K562 (cell line): ENCODE data around the gene OPA3. TPM values are rescaled to one million over a fixed set of nuclear protein-coding genes. Genes with fewer than 3 reads are reported as not detected.
A peak's percentile ranks its signal among the peaks of the same experiment; 100 is the strongest.

ENCODE experiments used
- ELF4 ChIP-seq: fragments of 450-650 bp; formaldehyde crosslinking; IDR thresholded peaks from 2 replicates; pipeline ENCODE4 v1.4.0; 2022; ENCODE audit warnings: missing genetic modification characterization
- ETV6 ChIP-seq, 3 experiments: fragments of 150-350 bp in 1 of 3; sonication (generic) in 1 of 3; formaldehyde crosslinking in 1 of 3; IDR thresholded peaks; 2 replicates each; pipeline versions ENCODE4 v1.6.1 to v1.8.0; 2014 to 2022; ENCODE audit warnings: borderline replicate concordance in 2 of 3, low read depth in 2 of 3, antibody characterized with exemption in 1 of 3, low read length in 1 of 3, mild to moderate bottlenecking in 1 of 3, missing genetic modification reagents in 1 of 3
- polyA plus RNA-seq, 8 experiments: library from polyadenylated mRNA; depleted of rRNA in 4 of 8; stranded (reverse) in 5 of 8; unstranded in 3 of 8; fragments of >200 nt; fragmentation: Nextera tagmentation in 2 of 8; fragmentation: Illumina TruSeq in 1 of 8; extraction: Ambion mirVana in 2 of 8; extraction: Trizol in 1 of 8; gene quantifications; 2 replicates each; pipeline versions ENCODE4 v1.2.1 to v1.2.3, GENCODE V29; 2011 to 2014; ENCODE audit warnings: inconsistent platforms in 1 of 8, missing spikeins in 1 of 8
- total RNA-seq, 7 experiments: library from RNA; depleted of rRNA in 6 of 7; stranded (reverse); fragments of >200 nt in 6 of 7; fragmentation: Illumina TruSeq in 2 of 7; extraction: Trizol in 2 of 7; gene quantifications; 2 replicates each; pipeline versions ENCODE4 v1.2.1 to v1.2.3, GENCODE V29; 2011 to 2021; ENCODE audit warnings: low replicate concordance in 1 of 7
- TF ChIP-seq, protein P1 (sequence below), 2 experiments: fragments of 450-650 bp; formaldehyde crosslinking in 1 of 2; IDR thresholded peaks; 2 replicates each; pipeline versions ENCODE4 v1.4.0 to v1.6.1; 2014 to 2020; ENCODE audit warnings: mild to moderate bottlenecking in 2 of 2, borderline replicate concordance in 1 of 2, low read depth in 1 of 2
- TF ChIP-seq, protein P2 (sequence below): fragments of 450-650 bp; IDR thresholded peaks from 2 replicates; pipeline ENCODE4 v1.6.1; 2018; ENCODE audit not compliant: partially characterized antibody
- TF ChIP-seq, protein P3 (sequence below): sonication (generic); formaldehyde crosslinking; IDR thresholded peaks from 2 replicates; pipeline ENCODE4 v1.8.1; 2023; ENCODE audit warnings: mild to moderate bottlenecking, missing genetic modification reagents
- TF ChIP-seq, protein P4 (sequence below), 2 experiments: fragments of 150-350 bp in 1 of 2; IDR thresholded peaks; 2 replicates each; pipeline ENCODE4 v1.6.1; 2012 to 2016; ENCODE audit warnings: low read depth in 2 of 2, low read length in 2 of 2, mild to moderate bottlenecking in 1 of 2, moderate library complexity in 1 of 2

OPA3 gene
- total and polyA plus RNA-seq, 9 of the 15 experiments (the other 6 are each of a cell fraction or from before 2014, with no cell fraction given) = 1.4 to 18.8 (median 9.0) TPM

DNA sequence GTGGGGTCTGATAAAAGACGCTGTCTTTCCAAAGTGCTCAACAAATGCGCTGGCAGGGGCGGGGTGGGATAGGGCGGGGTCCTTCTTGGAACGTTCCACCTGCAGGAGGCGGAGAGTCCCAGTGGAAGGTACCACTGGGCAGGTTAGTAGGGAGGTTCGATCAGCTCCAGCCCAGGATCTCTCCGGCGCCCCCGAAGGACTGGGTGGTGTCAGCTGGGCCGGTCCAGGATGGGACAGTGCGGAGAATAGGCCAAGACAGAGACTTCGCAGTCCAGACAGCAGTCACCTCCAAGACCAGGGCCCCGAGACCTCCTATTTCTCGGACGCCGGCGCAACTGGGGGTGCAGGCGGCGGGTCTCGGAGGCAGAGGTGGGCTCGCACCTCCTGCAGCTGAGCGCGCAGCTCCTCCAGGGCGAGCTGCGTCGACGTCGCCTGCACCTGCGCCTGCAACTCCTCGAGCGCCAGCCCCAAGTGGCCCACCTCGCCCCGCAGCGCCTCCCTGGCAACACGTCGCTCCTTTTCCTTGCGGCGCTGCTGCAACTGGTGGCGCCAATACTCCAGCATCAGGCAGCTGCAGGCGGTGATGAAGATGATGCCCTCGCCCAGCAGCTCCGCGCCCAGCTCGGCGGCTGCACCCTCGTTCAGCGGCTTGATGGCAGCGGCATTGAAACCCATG is 55.7 kb downstream of the OPA3 start (continued):
- TF ChIP-seq, protein P1, sequence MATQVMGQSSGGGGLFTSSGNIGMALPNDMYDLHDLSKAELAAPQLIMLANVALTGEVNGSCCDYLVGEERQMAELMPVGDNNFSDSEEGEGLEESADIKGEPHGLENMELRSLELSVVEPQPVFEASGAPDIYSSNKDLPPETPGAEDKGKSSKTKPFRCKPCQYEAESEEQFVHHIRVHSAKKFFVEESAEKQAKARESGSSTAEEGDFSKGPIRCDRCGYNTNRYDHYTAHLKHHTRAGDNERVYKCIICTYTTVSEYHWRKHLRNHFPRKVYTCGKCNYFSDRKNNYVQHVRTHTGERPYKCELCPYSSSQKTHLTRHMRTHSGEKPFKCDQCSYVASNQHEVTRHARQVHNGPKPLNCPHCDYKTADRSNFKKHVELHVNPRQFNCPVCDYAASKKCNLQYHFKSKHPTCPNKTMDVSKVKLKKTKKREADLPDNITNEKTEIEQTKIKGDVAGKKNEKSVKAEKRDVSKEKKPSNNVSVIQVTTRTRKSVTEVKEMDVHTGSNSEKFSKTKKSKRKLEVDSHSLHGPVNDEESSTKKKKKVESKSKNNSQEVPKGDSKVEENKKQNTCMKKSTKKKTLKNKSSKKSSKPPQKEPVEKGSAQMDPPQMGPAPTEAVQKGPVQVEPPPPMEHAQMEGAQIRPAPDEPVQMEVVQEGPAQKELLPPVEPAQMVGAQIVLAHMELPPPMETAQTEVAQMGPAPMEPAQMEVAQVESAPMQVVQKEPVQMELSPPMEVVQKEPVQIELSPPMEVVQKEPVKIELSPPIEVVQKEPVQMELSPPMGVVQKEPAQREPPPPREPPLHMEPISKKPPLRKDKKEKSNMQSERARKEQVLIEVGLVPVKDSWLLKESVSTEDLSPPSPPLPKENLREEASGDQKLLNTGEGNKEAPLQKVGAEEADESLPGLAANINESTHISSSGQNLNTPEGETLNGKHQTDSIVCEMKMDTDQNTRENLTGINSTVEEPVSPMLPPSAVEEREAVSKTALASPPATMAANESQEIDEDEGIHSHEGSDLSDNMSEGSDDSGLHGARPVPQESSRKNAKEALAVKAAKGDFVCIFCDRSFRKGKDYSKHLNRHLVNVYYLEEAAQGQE (IDR thresholded peaks at IDR 0.05; ENCODE audit: borderline replicate concordance) = no peak
- TF ChIP-seq, protein P1 (CRISPR knock-in tag; IDR thresholded peaks at IDR 0.05; ENCODE audit: low read depth) = 0 out of 2 replicates have a peak, but pooled peaks have one; percentile 42
- TF ChIP-seq, protein P2, sequence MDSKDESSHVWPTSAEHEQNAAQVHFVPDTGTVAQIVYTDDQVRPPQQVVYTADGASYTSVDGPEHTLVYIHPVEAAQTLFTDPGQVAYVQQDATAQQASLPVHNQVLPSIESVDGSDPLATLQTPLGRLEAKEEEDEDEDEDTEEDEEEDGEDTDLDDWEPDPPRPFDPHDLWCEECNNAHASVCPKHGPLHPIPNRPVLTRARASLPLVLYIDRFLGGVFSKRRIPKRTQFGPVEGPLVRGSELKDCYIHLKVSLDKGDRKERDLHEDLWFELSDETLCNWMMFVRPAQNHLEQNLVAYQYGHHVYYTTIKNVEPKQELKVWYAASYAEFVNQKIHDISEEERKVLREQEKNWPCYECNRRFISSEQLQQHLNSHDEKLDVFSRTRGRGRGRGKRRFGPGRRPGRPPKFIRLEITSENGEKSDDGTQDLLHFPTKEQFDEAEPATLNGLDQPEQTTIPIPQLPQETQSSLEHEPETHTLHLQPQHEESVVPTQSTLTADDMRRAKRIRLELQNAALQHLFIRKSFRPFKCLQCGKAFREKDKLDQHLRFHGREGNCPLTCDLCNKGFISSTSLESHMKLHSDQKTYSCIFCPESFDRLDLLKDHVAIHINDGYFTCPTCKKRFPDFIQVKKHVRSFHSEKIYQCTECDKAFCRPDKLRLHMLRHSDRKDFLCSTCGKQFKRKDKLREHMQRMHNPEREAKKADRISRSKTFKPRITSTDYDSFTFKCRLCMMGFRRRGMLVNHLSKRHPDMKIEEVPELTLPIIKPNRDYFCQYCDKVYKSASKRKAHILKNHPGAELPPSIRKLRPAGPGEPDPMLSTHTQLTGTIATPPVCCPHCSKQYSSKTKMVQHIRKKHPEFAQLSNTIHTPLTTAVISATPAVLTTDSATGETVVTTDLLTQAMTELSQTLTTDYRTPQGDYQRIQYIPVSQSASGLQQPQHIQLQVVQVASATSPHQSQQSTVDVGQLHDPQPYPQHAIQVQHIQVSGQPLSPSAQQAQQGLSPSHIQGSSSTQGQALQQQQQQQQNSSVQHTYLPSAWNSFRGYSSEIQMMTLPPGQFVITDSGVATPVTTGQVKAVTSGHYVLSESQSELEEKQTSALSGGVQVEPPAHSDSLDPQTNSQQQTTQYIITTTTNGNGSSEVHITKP = peak; percentile 98
- TF ChIP-seq, protein P3, sequence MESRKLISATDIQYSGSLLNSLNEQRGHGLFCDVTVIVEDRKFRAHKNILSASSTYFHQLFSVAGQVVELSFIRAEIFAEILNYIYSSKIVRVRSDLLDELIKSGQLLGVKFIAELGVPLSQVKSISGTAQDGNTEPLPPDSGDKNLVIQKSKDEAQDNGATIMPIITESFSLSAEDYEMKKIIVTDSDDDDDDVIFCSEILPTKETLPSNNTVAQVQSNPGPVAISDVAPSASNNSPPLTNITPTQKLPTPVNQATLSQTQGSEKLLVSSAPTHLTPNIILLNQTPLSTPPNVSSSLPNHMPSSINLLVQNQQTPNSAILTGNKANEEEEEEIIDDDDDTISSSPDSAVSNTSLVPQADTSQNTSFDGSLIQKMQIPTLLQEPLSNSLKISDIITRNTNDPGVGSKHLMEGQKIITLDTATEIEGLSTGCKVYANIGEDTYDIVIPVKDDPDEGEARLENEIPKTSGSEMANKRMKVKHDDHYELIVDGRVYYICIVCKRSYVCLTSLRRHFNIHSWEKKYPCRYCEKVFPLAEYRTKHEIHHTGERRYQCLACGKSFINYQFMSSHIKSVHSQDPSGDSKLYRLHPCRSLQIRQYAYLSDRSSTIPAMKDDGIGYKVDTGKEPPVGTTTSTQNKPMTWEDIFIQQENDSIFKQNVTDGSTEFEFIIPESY = peak; percentile 98
- TF ChIP-seq, protein P4, sequence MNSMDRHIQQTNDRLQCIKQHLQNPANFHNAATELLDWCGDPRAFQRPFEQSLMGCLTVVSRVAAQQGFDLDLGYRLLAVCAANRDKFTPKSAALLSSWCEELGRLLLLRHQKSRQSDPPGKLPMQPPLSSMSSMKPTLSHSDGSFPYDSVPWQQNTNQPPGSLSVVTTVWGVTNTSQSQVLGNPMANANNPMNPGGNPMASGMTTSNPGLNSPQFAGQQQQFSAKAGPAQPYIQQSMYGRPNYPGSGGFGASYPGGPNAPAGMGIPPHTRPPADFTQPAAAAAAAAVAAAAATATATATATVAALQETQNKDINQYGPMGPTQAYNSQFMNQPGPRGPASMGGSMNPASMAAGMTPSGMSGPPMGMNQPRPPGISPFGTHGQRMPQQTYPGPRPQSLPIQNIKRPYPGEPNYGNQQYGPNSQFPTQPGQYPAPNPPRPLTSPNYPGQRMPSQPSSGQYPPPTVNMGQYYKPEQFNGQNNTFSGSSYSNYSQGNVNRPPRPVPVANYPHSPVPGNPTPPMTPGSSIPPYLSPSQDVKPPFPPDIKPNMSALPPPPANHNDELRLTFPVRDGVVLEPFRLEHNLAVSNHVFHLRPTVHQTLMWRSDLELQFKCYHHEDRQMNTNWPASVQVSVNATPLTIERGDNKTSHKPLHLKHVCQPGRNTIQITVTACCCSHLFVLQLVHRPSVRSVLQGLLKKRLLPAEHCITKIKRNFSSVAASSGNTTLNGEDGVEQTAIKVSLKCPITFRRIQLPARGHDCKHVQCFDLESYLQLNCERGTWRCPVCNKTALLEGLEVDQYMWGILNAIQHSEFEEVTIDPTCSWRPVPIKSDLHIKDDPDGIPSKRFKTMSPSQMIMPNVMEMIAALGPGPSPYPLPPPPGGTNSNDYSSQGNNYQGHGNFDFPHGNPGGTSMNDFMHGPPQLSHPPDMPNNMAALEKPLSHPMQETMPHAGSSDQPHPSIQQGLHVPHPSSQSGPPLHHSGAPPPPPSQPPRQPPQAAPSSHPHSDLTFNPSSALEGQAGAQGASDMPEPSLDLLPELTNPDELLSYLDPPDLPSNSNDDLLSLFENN (IDR thresholded peaks at IDR 0.05; ENCODE audit: low read depth in 2 of 2, low read length in 2 of 2) = no peak
- TF ChIP-seq ELF4 (CRISPR knock-in tag) (no peak), ETV6 (IDR thresholded peaks at IDR 0.05; ENCODE audit: borderline replicate concordance in 1 of 2, low read depth in 2 of 2, low read length in 1 of 2) (no peak), ETV6 (CRISPR knock-in tag; IDR thresholded peaks at IDR 0.05; ENCODE audit: borderline replicate concordance) (no peak)
